Inflammatory macrophage treated with lipopolysaccharide for 4 hours (primary cell): ENCODE data around the gene MGAT3.
A peak's percentile ranks its signal among the peaks of the same experiment; 100 is the strongest.
"Not testable (repeated sequence)": the region's sequence is repeated elsewhere in the genome, so short reads cannot be mapped to it uniquely, and the experiment has no call there.

Experiments used
- DNase-seq: peaks from one replicate; pipeline ENCODE4 v3.0.0-alpha.2; 2020

Gene MGAT3

GRCh38 chr22:39494471-39495120 lies 37.8 kb downstream of the MGAT3 start:
- DNase-seq, result peak; percentile 89

GRCh38 chr22:39496131-39496838 lies 39.5 kb downstream of the MGAT3 start:
- DNase-seq, result peak; percentile 85

- DNase-seq, result no peak
Observed at GRCh38 chr22:39497429-39497828, 40.6 kb downstream of the MGAT3 start.

- DNase-seq, result no peak
Observed at GRCh38 chr22:39498368-39498767, 41.6 kb downstream of the MGAT3 start.

GRCh38 chr22:39498802-39499201 lies 42.0 kb downstream of the MGAT3 start:
- DNase-seq, result no peak

GRCh38 chr22:39500101-39500500 lies 43.3 kb downstream of the MGAT3 start:
- DNase-seq, result no peak

GRCh38 chr22:39501644-39502108 lies 44.9 kb downstream of the MGAT3 start:
- no peak for DNase-seq

GRCh38 chr22:39502109-39502788 lies 45.4 kb downstream of the MGAT3 start, which contains the start of gene MIEF1:
Gene MIEF1 (plus strand): TSS chr22:39502290. CDS start chr22:39511295, 9,005 bp downstream.
- peak; percentile 98 for DNase-seq

- DNase-seq, result peak; percentile 37
Observed at GRCh38 chr22:39502789-39503409, 46.1 kb downstream of the MGAT3 start.

- no peak for DNase-seq
Observed at GRCh38 chr22:39503630-39504029, 46.8 kb downstream of the MGAT3 start.

GRCh38 chr22:39504071-39504470 lies 47.3 kb downstream of the MGAT3 start:
- DNase-seq, result no peak

- not testable (repeated sequence) for DNase-seq
Observed at GRCh38 chr22:39507021-39507420, 50.2 kb downstream of the MGAT3 start.

GRCh38 chr22:39508393-39508792 lies 51.6 kb downstream of the MGAT3 start:
- DNase-seq, result no peak

- DNase-seq, result no peak
Observed at GRCh38 chr22:39510529-39511149, 53.8 kb downstream of the MGAT3 start.

GRCh38 chr22:39511226-39511625 lies 54.4 kb downstream of the MGAT3 start:
- no peak for DNase-seq

- no peak for DNase-seq
Observed at GRCh38 chr22:39512026-39512425, 55.2 kb downstream of the MGAT3 start.

- no peak for DNase-seq
Observed at GRCh38 chr22:39513791-39514190, 57.0 kb downstream of the MGAT3 start.

GRCh38 chr22:39514373-39514973 lies 57.7 kb downstream of the MGAT3 start:
- DNase-seq, result peak; percentile 73

GRCh38 chr22:39515266-39516050 lies 58.6 kb downstream of the MGAT3 start:
- no peak for DNase-seq

- no peak for DNase-seq
Observed at GRCh38 chr22:39517470-39517869, 60.7 kb downstream of the MGAT3 start.

GRCh38 chr22:39518144-39518786 lies 61.5 kb downstream of the MGAT3 start:
- peak; percentile 47 for DNase-seq
